ENCODE data around the gene STAC2. TPM values are rescaled to one million over a fixed set of nuclear protein-coding genes. Genes with fewer than 3 reads are reported as not detected.

STAC2 gene
- total RNA-seq, 1 donor from 2014 or later = not detected

DNA sequence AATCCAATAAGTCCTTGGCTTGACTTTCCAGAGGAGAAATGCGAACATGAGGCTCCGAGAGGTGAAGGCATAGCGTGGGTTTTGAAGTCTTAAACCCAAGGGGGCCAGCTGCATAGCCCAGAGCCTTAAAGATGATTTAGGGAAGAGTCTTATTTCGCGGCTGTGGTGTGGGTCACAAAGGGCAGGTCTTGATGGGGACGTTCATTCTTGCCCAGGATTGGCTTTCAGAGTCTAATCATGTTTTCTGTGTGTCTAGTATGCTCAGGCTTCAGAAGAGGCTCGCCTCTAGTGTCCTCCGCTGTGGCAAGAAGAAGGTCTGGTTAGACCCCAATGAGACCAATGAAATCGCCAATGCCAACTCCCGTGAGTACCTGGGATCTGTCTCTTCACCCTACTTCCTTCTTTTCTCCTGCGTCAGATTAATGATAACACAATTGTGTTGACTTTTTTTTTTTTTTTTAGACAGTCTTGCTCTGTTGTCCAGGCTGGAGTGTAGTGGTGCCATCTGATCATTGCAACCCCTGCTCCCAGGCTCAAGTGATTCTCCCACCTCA is 24.7 kb downstream of the STAC2 start:
- Histone ChIP-seq H3K4me3 (ENCODE audit: low read depth, low read length) (peak overlapping the region; percentile 95), H3K27me3 (ENCODE audit: control insufficient read depth, insufficient read depth, low read length) (no peaks in the 10 kb centered on the region), H3K36me3 (ENCODE audit: control insufficient read depth, insufficient read depth, low read length) (peaks cover 10% of the 10 kb centered on the region)
- DNase-seq (ENCODE audit: low read depth) = no peak
- TF ChIP-seq, protein P1, sequence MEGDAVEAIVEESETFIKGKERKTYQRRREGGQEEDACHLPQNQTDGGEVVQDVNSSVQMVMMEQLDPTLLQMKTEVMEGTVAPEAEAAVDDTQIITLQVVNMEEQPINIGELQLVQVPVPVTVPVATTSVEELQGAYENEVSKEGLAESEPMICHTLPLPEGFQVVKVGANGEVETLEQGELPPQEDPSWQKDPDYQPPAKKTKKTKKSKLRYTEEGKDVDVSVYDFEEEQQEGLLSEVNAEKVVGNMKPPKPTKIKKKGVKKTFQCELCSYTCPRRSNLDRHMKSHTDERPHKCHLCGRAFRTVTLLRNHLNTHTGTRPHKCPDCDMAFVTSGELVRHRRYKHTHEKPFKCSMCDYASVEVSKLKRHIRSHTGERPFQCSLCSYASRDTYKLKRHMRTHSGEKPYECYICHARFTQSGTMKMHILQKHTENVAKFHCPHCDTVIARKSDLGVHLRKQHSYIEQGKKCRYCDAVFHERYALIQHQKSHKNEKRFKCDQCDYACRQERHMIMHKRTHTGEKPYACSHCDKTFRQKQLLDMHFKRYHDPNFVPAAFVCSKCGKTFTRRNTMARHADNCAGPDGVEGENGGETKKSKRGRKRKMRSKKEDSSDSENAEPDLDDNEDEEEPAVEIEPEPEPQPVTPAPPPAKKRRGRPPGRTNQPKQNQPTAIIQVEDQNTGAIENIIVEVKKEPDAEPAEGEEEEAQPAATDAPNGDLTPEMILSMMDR (IDR thresholded peaks at IDR 0.05; ENCODE audit: insufficient read depth, low read length, poor library complexity, severe bottlenecking) = no peak

DNA sequence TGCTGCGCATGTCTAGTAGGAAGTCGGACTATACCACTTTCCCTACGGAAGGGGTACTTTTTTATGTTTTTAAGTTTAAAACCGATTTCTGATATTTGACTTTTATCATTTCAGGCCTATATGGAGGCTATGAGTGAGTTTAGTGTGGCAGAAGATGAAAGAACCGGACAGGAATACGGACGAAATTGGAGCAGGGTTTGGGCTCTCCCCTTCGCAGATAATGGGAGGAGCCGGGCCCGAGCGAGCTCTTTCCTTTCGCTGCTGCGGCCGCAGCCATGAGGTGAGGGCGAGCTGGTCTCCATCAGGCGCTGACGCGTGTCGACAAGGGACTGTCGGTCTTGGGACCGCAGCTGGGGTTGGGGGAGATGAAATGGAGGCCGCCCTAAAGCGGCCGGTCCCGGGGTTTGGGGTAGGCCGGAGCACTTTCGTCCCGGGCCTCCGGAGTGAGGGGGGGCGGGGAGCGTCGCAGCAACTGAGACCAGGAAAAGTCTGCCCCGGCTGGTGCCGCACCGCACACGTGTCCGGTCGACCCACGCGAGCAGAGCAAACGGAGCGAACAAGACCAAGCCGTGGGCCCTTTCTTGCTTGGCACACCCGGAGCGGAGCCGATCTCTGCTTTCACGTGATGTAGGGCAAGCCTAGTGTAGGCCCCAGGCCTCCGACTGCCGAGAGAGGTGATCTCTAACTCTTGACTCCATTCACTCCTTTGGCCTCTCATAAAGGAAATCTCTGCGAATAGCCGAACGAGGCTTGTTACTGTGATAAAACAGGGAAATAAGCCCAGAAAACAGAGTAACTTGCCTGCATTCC is 25.5 kb downstream of the STAC2 start, which contains the start of gene RPL19:
RPL19 (plus strand) TSS at position 214 of the 810 bp plus-strand sequence; CDS start at position 276, 62 bp downstream.
- H3K36me3 ChIP-seq (ENCODE audit: control insufficient read depth, insufficient read depth, low read length) = peaks cover 10% of the 10 kb centered on the region
- no peaks in the 10 kb centered on the region for H3K27me3 ChIP-seq (ENCODE audit: control insufficient read depth, insufficient read depth, low read length)
- TF ChIP-seq, protein P1 (IDR thresholded peaks at IDR 0.05; ENCODE audit: insufficient read depth, low read length, poor library complexity, severe bottlenecking) = no peak
- H3K4me3 ChIP-seq (ENCODE audit: low read depth, low read length) = peak within 1 kb of the TSS; percentile 95
- no peak for DNase-seq (ENCODE audit: low read depth)

DNA sequence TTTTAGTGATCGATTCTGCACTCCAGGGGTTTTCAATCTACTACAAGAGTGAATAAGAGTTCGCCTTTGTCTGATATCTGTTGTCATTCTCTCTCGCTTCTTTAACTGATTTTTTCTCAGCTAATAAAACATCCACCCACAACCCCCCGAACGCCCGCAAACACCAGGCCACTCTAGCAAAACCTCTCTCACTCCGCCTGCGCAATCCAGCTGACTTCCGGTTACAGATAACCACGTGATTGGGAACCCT is 26.0 kb downstream of the STAC2 start:
- H3K4me3 ChIP-seq (ENCODE audit: low read depth, low read length) = peak overlapping the region; percentile 95

DNA sequence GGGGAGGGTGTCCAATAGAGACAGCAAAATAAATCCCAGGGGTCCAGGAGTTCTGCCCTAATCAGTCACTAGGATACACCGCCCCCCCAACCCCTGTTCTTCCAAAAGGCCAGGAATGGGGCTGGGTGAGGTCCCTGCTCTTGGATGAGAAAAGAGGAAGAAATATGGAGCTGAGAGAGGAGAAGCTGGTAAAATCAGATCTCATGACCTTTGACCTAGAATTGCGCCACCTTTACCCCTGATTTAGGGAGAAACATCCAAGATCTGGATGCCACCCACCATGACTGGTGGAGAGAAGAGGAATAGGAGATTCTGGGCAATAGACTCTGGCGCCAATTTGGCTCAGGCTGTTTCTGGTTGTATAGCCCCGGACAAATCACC is 27.6 kb downstream of the STAC2 start:
- DNase-seq (ENCODE audit: low read depth) = no peak
- peaks cover 2% of the 10 kb centered on the region for H3K36me3 ChIP-seq (ENCODE audit: control insufficient read depth, insufficient read depth, low read length)
- no peaks in the 10 kb centered on the region for H3K27me3 ChIP-seq (ENCODE audit: control insufficient read depth, insufficient read depth, low read length)
- no peak overlapping the region for H3K4me3 ChIP-seq (ENCODE audit: low read depth, low read length)
- TF ChIP-seq, protein P1 (IDR thresholded peaks at IDR 0.05; ENCODE audit: insufficient read depth, low read length, poor library complexity, severe bottlenecking) = no peak

More for the DNA sequence above, 26.0 kb downstream of the STAC2 start:
- peak; percentile 81 for DNase-seq (ENCODE audit: low read depth)
- Histone ChIP-seq H3K27me3 (ENCODE audit: control insufficient read depth, insufficient read depth, low read length) (no peaks in the 10 kb centered on the region), H3K36me3 (ENCODE audit: control insufficient read depth, insufficient read depth, low read length) (peaks cover 8% of the 10 kb centered on the region)
- TF ChIP-seq, protein P1 (IDR thresholded peaks at IDR 0.05; ENCODE audit: insufficient read depth, low read length, poor library complexity, severe bottlenecking) = no peak

DNA sequence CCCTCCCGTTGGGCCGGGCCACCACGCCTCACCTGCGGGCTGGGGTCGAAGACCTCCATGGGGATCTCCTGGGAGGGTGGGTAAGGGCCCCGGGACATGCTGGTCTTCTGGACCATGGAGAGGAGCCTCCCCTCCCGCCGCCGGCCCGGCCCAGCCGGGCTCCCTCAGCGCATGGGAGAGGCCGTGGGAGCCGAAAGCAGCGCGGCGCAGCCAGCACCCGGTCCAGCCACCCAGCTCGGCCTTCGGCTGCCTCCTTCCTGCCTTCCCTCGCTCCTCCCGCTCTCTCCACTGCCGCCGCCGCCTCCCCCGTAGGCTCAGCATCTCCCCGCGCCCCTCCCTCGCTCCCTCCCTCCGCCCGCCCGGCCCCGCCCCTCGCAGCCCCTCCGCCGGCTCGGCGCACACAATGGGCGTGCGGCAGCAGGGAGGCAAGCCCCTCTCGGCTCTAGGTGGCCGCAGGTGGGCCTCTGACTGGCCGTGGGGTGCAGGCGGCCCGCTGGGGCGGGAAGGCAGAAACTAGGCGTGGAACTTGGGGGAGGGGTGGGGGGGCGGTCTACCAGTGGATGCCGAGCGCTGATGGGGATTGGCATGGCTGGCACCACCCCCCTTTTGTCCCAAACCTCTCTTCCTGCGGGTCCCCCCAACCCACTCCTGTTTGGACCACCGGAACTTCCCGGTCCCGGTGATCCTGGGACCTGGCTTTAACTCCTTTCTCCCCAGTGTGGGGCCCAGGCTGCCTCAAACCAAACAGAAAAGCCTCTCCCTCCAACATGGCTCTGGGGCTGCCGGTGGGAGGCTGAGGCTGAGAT is 28.2 kb downstream of the STAC2 start, which contains the start of gene CACNB1:
CACNB1 (minus strand) TSS at position 290 of the 806 bp plus-strand sequence; CDS start at position 116, 174 bp downstream.
- TF ChIP-seq, protein P1 (IDR thresholded peaks at IDR 0.05; ENCODE audit: insufficient read depth, low read length, poor library complexity, severe bottlenecking) = no peak
- no peak for DNase-seq (ENCODE audit: low read depth)
- Histone ChIP-seq H3K4me3 (ENCODE audit: low read depth, low read length) (peak within 1 kb of the TSS; percentile 73), H3K36me3 (ENCODE audit: control insufficient read depth, insufficient read depth, low read length) (peaks cover 2% of the 10 kb centered on the region), H3K27me3 (ENCODE audit: control insufficient read depth, insufficient read depth, low read length) (no peaks in the 10 kb centered on the region)
